HepG2 (cell line): ENCODE data around the gene STC2. TPM values are rescaled to one million over a fixed set of nuclear protein-coding genes. Genes with fewer than 3 reads are reported as not detected.

Experiments
- FOXP4 ChIP-seq: sonication (generic); formaldehyde crosslinking; IDR thresholded peaks from 2 replicates; pipeline ENCODE4 v1.4.0; 2020; ENCODE audit warnings: missing genetic modification reagents
- HDAC1 ChIP-seq: sonication (generic); formaldehyde crosslinking; IDR thresholded peaks from 2 replicates; pipeline ENCODE4 v1.5.1; 2020; ENCODE audit warnings: mild to moderate bottlenecking, missing genetic modification reagents
- HNF4A ChIP-seq: sonication (generic); formaldehyde crosslinking; IDR thresholded peaks from 2 replicates; pipeline ENCODE4 v1.4.0; 2020; ENCODE audit warnings: missing genetic modification reagents
- HOXA5 ChIP-seq: sonication (generic); formaldehyde crosslinking; IDR thresholded peaks from 2 replicates; pipeline ENCODE4 v1.4.0; 2020; ENCODE audit warnings: missing genetic modification reagents
- MXD4 ChIP-seq: IDR thresholded peaks from 2 replicates; pipeline ENCODE4 v1.6.1; 2016; ENCODE audit warnings: mild to moderate bottlenecking, missing biosample characterization, missing genetic modification reagents
- NONO ChIP-seq, 2 experiments: fragments of 450-650 bp in 1 of 2; sonication (generic) in 1 of 2; formaldehyde crosslinking in 1 of 2; IDR thresholded peaks in 1 of 2; conservative IDR thresholded peaks in 1 of 2; 2 replicates each; pipeline versions ENCODE4 v1.6.1 to v1.8.0; 2017 to 2022; ENCODE audit warnings: mild to moderate bottlenecking in 1 of 2, missing genetic modification reagents in 1 of 2, moderate library complexity in 1 of 2
- NR2F6 ChIP-seq, 2 experiments: IDR thresholded peaks; 2 replicates each; pipeline ENCODE4 v1.6.1; 2016; ENCODE audit warnings: antibody characterized with exemption in 1 of 2, mild to moderate bottlenecking in 1 of 2
- SOX6 ChIP-seq, 2 experiments: fragments of 450-650 bp in 1 of 2; sonication (generic) in 1 of 2; formaldehyde crosslinking in 1 of 2; IDR thresholded peaks; 2 replicates each; pipeline versions ENCODE4 v1.4.0 to v1.6.1; 2017 to 2020; ENCODE audit warnings: antibody characterized with exemption in 1 of 2, mild to moderate bottlenecking in 1 of 2, missing genetic modification reagents in 1 of 2
- TBX2 ChIP-seq: sonication (generic); formaldehyde crosslinking; IDR thresholded peaks from 2 replicates; pipeline ENCODE4 v1.5.0; 2020; ENCODE audit warnings: missing genetic modification reagents, mild to moderate bottlenecking, borderline replicate concordance
- TMF1 ChIP-seq: sonication (generic); formaldehyde crosslinking; IDR thresholded peaks from 2 replicates; pipeline ENCODE4 v1.8.1; 2022; ENCODE audit warnings: low read depth, missing genetic modification reagents
- XBP1 ChIP-seq: sonication (generic); formaldehyde crosslinking; IDR thresholded peaks from 2 replicates; pipeline ENCODE4 v1.5.0; 2020; ENCODE audit warnings: missing genetic modification reagents
- ZC3H4 ChIP-seq: sonication (generic); formaldehyde crosslinking; IDR thresholded peaks from 2 replicates; pipeline ENCODE4 v1.4.0; 2020; ENCODE audit warnings: missing genetic modification reagents, borderline replicate concordance
- ZFP37 ChIP-seq: sonication (generic); formaldehyde crosslinking; IDR thresholded peaks from 2 replicates; pipeline ENCODE4 v1.4.0; 2020; ENCODE audit warnings: missing genetic modification reagents, borderline replicate concordance
- ZKSCAN5 ChIP-seq: sonication (generic); formaldehyde crosslinking; IDR thresholded peaks from 2 replicates; pipeline ENCODE4 v1.5.1; 2020; ENCODE audit warnings: mild to moderate bottlenecking, missing genetic modification reagents
- ZNF121 ChIP-seq: sonication (generic); formaldehyde crosslinking; IDR thresholded peaks from 2 replicates; pipeline ENCODE4 v1.5.0; 2020; ENCODE audit warnings: mild to moderate bottlenecking, missing genetic modification reagents
- ZNF24 ChIP-seq: fragments of 450-650 bp; IDR thresholded peaks from 2 replicates; pipeline ENCODE4 v1.6.1; 2017; ENCODE audit warnings: antibody characterized with exemption, mild to moderate bottlenecking
- ZNF430 ChIP-seq: sonication (generic); formaldehyde crosslinking; IDR thresholded peaks from 2 replicates; pipeline ENCODE4 v1.9.0; 2021; ENCODE audit warnings: mild to moderate bottlenecking, missing genetic modification reagents
- ZNF557 ChIP-seq: sonication (generic); formaldehyde crosslinking; IDR thresholded peaks from 2 replicates; pipeline ENCODE4 v1.4.0; 2020; ENCODE audit warnings: missing genetic modification reagents
- ZNF746 ChIP-seq: sonication (generic); formaldehyde crosslinking; IDR thresholded peaks from 2 replicates; pipeline ENCODE4 v1.8.0; 2022; ENCODE audit warnings: mild to moderate bottlenecking, missing genetic modification reagents
- ZNF788 ChIP-seq: sonication (generic); formaldehyde crosslinking; IDR thresholded peaks from 2 replicates; pipeline ENCODE4 v1.5.0; 2020; ENCODE audit warnings: mild to moderate bottlenecking, missing genetic modification reagents, borderline replicate concordance
- polyA plus RNA-seq, 8 experiments: library from polyadenylated mRNA; depleted of rRNA in 3 of 8; stranded (reverse) in 7 of 8; unstranded in 1 of 8; fragments of >200 nt; fragmentation: Illumina TruSeq in 4 of 8; extraction: Trizol in 4 of 8; gene quantifications; 2 replicates each; pipeline versions ENCODE4 v1.2.1 to v1.2.3, GENCODE V29; 2011 to 2016; ENCODE audit warnings: low read depth in 4 of 8, missing spikeins in 1 of 8, mixed read lengths in 1 of 8; ENCODE audit not compliant: insufficient read depth in 1 of 8
- total RNA-seq, 5 experiments: library from RNA; depleted of rRNA; stranded (reverse); fragments of >200 nt; fragmentation: Illumina TruSeq; extraction: Trizol; gene quantifications; 2 replicates each; pipeline ENCODE4 v1.2.3, GENCODE V29; 2016; ENCODE audit warnings: low read depth in 1 of 5
- TF ChIP-seq, protein P1 (sequence below): sonication (generic); formaldehyde crosslinking; IDR thresholded peaks from 2 replicates; pipeline ENCODE4 v1.4.0; 2020; ENCODE audit warnings: missing genetic modification reagents
- TF ChIP-seq, protein P2 (sequence below): IDR thresholded peaks from 2 replicates; pipeline ENCODE4 v1.6.1; 2012; ENCODE audit warnings: low read depth, low read length, improper control_type of control experiment

Gene STC2
- total and polyA plus RNA-seq, 2 of the 13 experiments (the other 11 are each of a cell fraction or from before 2014, with no cell fraction given): 27.1 to 69.2 TPM

DNA sequence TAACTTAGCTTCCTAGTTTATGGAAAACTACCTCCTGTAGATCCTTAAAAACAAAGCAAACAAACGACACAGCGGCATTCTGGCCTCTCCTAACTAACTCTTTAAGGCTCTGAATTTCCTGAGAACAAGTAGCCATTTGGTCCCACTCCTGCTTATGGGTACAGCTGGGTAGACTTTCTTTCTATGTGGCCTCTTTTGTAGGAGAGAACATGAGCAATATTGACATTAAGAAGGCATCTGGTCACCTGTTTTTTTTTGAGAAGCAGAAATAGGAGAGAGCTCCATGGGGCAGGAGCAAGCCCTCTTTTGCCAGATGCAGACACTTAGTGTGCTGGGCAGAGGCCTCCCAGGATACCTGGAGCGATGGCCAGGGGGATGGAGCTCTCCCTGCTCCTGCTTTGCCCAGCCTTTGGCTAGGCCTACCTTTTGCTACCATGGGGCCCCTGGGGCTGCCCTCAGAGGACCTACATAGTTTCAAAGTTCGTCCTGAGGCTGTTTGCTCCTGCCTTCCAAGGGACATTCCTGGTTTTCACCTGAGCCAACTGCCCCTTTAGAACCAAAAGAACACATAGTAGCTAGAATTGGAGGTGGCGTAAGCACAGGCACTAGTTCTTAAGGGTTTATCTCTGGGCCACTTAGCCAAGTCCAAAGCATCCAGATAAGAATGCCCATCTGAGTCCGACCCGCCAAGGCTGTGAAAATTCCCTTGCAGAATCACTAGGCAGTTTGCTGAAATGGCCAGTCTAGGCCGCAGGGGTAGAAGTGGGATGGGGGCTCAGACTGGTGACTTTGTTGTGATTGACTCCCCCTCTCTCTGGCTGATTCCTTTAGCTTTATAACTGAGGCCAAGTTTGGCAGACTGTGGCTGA is 2.4 kb upstream of the STC2 start (continued):
- TF ChIP-seq, protein P1, sequence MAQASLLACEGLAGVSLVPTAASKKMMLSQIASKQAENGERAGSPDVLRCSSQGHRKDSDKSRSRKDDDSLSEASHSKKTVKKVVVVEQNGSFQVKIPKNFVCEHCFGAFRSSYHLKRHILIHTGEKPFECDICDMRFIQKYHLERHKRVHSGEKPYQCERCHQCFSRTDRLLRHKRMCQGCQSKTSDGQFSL: no peak
- TF ChIP-seq ZFP37 (no peak), HNF4A (CRISPR knock-in tag) (peak; percentile 94), ZNF121 (CRISPR knock-in tag) (0 out of 2 replicates have a peak, but pooled peaks have one; percentile 19), MXD4 (CRISPR knock-in tag) (0 out of 2 replicates have a peak, but pooled peaks have one; percentile 25), ZNF788 (CRISPR knock-in tag) (peak; percentile 42; the same call in 1 of the 2 replicates), FOXP4 (CRISPR knock-in tag) (peak; percentile 24; the same call in 1 of the 2 replicates), NONO (IDR thresholded peaks at IDR 0.05) (no peak), NONO (CRISPR knock-in tag; conservative IDR thresholded peaks at IDR 0.05) (no peak), ZNF746 (CRISPR knock-in tag) (0 out of 2 replicates have a peak, but pooled peaks have one; percentile 42), XBP1 (0 out of 2 replicates have a peak, but pooled peaks have one; percentile 30), HOXA5 (CRISPR knock-in tag) (peak; percentile 70; the same call in 1 of the 2 replicates), SOX6 (IDR thresholded peaks at IDR 0.05) (no peak), SOX6 (CRISPR knock-in tag; IDR thresholded peaks at IDR 0.05) (peak; percentile 48), ZNF557 (CRISPR knock-in tag) (no peak), ZKSCAN5 (CRISPR knock-in tag) (0 out of 2 replicates have a peak, but pooled peaks have one; percentile 29), TMF1 (CRISPR knock-in tag) (no peak), ZNF24 (no peak), HDAC1 (0 out of 2 replicates have a peak, but pooled peaks have one; percentile 47), NR2F6 (IDR thresholded peaks at IDR 0.05) (peak; percentile 71), NR2F6 (CRISPR knock-in tag; IDR thresholded peaks at IDR 0.05) (peak; percentile 60), ZC3H4 (CRISPR knock-in tag) (0 out of 2 replicates have a peak, but pooled peaks have one; percentile 2), ZNF430 (CRISPR knock-in tag) (no peak; the same call in 1 of the 2 replicates), TBX2 (CRISPR knock-in tag) (peak; percentile 56; the same call in 1 of the 2 replicates)
- TF ChIP-seq, protein P2, sequence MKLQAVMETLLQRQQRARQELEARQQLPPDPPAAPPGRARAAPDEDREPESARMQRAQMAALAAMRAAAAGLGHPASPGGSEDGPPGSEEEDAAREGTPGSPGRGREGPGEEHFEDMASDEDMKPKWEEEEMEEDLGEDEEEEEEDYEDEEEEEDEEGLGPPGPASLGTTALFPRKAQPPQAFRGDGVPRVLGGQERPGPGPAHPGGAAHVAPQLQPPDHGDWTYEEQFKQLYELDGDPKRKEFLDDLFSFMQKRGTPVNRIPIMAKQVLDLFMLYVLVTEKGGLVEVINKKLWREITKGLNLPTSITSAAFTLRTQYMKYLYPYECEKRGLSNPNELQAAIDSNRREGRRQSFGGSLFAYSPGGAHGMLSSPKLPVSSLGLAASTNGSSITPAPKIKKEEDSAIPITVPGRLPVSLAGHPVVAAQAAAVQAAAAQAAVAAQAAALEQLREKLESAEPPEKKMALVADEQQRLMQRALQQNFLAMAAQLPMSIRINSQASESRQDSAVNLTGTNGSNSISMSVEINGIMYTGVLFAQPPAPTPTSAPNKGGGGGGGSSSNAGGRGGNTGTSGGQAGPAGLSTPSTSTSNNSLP: no peak
